Right lobe of liver (tissue), 6 donors: Measurements from ENCODE around the gene PET117. TPM values are rescaled to one million over a fixed set of nuclear protein-coding genes. Genes with fewer than 3 reads are reported as not detected.

ENCODE experiments used
- ATAC-seq, 4 donors: fragments of 200-7000 bp; cut with Tn5 transposase; one replicate each; pipeline ENCODE4 v1.9.1; 2020; ENCODE audit warnings: mild to moderate bottlenecking in 4 of 4, moderate library complexity in 4 of 4
- DNase-seq, 3 donors: peaks; one replicate each; pipeline ENCODE4 v3.0.0-alpha.2; 2020
- H3K27ac ChIP-seq, 3 donors: fragments of 200-600 bp; one replicate each; pipeline ENCODE4 v1.8.0; 2022
- H3K27me3 ChIP-seq, 2 donors: fragments of 200-600 bp; one replicate each; pipeline ENCODE4 v1.8.0; 2022
- H3K36me3 ChIP-seq, 4 donors: fragments of 200-600 bp; sonication (generic) in 1 of 4; one replicate each; pipeline versions ENCODE4 v1.5.1 to v1.8.0; 2017 to 2022; ENCODE audit warnings: control low read depth in 1 of 4
- H3K4me1 ChIP-seq, 4 donors: fragments of 200-600 bp; sonication (generic) in 1 of 4; one replicate each; pipeline versions ENCODE4 v1.5.1 to v1.8.0; 2017 to 2022; ENCODE audit warnings: control low read depth in 1 of 4
- H3K4me3 ChIP-seq, 3 donors: fragments of 200-600 bp; one replicate each; pipeline ENCODE4 v1.8.0; 2022
- H3K9me3 ChIP-seq, 4 donors: fragments of 200-600 bp; sonication (generic) in 1 of 4; one replicate each; pipeline versions ENCODE4 v1.5.1 to v1.8.0; 2017 to 2022; ENCODE audit warnings: control low read depth in 1 of 4
- POLR2A ChIP-seq: fragments of 450-650 bp; IDR thresholded peaks from one replicate; pipeline ENCODE4 v1.6.1; 2017; ENCODE audit warnings: antibody characterized with exemption, mild to moderate bottlenecking
- WGBS: methylation state at CpG from one replicate; pipeline ENCODE4 v1.1.6; 2018; ENCODE audit warnings: low coverage, low lambda C conversion rate; ENCODE audit not compliant: insufficient coverage; ENCODE audit errors: missing lambda C conversion rate; 5-methylcytosine and 5-hydroxymethylcytosine counted together
- intact Hi-C, 2 donors: fragments of 100-400 bp; cut with DNase I; formaldehyde crosslinking; loops; one replicate each; pipeline versions ENCODE4 v1.11.2 to v1.14.1; 2022
- total RNA-seq, 6 experiments: library from RNA; depleted of rRNA in 2 of 6; stranded (reverse); fragments of >200 nt in 2 of 6; fragmentation: NEBNext Ultra II Directional in 3 of 6; extraction: Animal tissue kit (Norgen Biotek cat#: 25700) in 3 of 6; gene quantifications; one replicate each; pipeline versions ENCODE4 v1.1.0 to v1.2.4, GENCODE V29; 2016 to 2023
- TF ChIP-seq, protein P1 (sequence below), 4 donors: fragments of 200-600 bp in 3 of 4; fragments of 450-650 bp in 1 of 4; IDR thresholded peaks; one replicate each; pipeline versions ENCODE4 v1.5.1 to v1.8.0; 2016 to 2022; ENCODE audit warnings: antibody characterized with exemption in 4 of 4, mild to moderate bottlenecking in 2 of 4
- donor health status: DM: no; HTN: yes; CAD: no.
- donor health status: DM: no; HTN: no; CAD: no.
- donor health status: DM: no; HTN: no; CAD: no.
- donor health status: DM: no; HTN: yes; CAD: no.
- donor health status: DM: no; HTN: yes; CAD: no.

Gene PET117
- total RNA-seq, 6 experiments from 2014 or later = 5.1 to 10.6 (median 6.6) TPM

DNA sequence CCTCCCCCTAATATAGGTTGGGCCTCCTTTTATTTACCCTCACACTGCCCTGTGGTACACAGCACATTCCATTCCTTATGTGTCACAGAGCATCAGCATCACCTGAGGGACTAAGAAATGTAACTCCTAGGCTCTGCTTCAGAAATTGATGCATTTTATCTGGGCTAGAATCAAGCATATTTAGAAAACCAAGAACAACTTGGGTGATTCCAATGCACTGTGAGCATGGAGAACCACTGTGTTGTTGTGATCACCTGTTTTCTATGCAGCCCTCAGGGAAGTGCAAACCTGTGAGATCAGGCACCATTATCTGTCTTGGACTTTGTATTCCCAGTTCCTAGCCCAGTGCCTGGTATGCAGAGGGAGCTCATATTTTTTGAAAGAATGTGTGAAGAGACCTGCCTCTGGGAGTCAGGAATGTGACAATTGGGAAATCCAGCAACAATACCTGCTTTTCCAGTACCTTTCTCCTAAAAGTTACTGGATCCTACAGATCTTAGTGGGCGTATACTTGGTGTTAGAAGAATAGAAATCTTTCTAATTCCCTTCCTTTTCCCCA lies 7.0 kb downstream of the PET117 start:
- no peaks in the 10 kb centered on the region for H3K27me3 ChIP-seq
- peaks cover 0 to 10% (median 1%) of the 10 kb centered on the region in 4 donors for H3K4me1 ChIP-seq
- TF ChIP-seq, protein P1, sequence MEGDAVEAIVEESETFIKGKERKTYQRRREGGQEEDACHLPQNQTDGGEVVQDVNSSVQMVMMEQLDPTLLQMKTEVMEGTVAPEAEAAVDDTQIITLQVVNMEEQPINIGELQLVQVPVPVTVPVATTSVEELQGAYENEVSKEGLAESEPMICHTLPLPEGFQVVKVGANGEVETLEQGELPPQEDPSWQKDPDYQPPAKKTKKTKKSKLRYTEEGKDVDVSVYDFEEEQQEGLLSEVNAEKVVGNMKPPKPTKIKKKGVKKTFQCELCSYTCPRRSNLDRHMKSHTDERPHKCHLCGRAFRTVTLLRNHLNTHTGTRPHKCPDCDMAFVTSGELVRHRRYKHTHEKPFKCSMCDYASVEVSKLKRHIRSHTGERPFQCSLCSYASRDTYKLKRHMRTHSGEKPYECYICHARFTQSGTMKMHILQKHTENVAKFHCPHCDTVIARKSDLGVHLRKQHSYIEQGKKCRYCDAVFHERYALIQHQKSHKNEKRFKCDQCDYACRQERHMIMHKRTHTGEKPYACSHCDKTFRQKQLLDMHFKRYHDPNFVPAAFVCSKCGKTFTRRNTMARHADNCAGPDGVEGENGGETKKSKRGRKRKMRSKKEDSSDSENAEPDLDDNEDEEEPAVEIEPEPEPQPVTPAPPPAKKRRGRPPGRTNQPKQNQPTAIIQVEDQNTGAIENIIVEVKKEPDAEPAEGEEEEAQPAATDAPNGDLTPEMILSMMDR (IDR thresholded peaks at IDR 0.05) = no peak
- no peak for TF ChIP-seq POLR2A
- ATAC-seq (peak in 1 of 4 donors; percentile 57), DNase-seq (no peak)
- WGBS = 90% methylated on average over 1 of the region's 1 CpG
- H3K9me3 ChIP-seq = no peaks in the 10 kb centered on the region
- peaks cover 0 to 9% (median 0%) of the 10 kb centered on the region in 4 donors for H3K36me3 ChIP-seq
- intact Hi-C loops = no loop called here
- no peak overlapping the region for H3K4me3 ChIP-seq
- no peak overlapping the region for H3K27ac ChIP-seq

- intact Hi-C loops = no loop called here
- Histone ChIP-seq H3K4me3 (no peak overlapping the region), H3K27me3 (no peaks in the 10 kb centered on the region), H3K4me1 (no peaks in the 10 kb centered on the region), H3K9me3 (no peaks in the 10 kb centered on the region), H3K27ac (no peak overlapping the region), H3K36me3 (peaks cover 0 to 46% (median 6%) of the 10 kb centered on the region in 4 donors)
- WGBS = 93% methylated on average over 9 of the region's 9 CpGs
- no peak for ATAC-seq
- TF ChIP-seq, protein P1 (IDR thresholded peaks at IDR 0.05) = no peak
- no peak for TF ChIP-seq POLR2A
- no peak for DNase-seq
Observed at GRCh38 chr20:18154342-18154741, 16.7 kb downstream of the PET117 start.

- no peak overlapping the region for H3K27ac ChIP-seq
- intact Hi-C loops = no loop called here
- H3K4me3 ChIP-seq = no peak overlapping the region
- H3K4me1 ChIP-seq = no peaks in the 10 kb centered on the region
- DNase-seq (no peak), ATAC-seq (no peak)
- TF ChIP-seq POLR2A = no peak
- TF ChIP-seq, protein P1 (IDR thresholded peaks at IDR 0.05) = no peak
- no peaks in the 10 kb centered on the region for H3K27me3 ChIP-seq
- peaks cover 0 to 57% (median 6%) of the 10 kb centered on the region in 4 donors for H3K36me3 ChIP-seq
- WGBS = 88% methylated on average over 4 of the region's 4 CpGs
- no peaks in the 10 kb centered on the region for H3K9me3 ChIP-seq
Observed at GRCh38 chr20:18156045-18156444, 18.4 kb downstream of the PET117 start.

DNA sequence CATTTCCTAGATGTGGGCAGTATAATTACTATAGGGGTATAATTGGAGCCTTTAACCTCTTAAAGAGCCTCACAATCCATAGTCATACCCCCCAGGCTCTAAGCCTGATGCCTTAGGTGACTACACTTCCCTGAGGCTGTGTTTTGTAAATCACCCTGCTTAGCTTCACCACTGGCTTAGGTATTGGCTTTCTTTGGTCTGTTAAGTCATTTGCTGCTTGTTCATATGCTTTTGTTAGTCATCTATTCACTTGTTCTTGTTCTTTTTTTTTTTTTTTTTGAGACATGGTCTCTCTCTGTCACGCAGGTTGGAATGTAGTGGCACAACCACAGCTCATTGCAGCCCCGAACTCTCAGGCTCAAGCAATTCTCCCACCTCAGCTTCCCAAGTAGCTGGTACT lies 26.7 kb downstream of the PET117 start:
- intact Hi-C loops = no loop called here
- WGBS = 88% methylated on average over 2 of the region's 2 CpGs
- no peaks in the 10 kb centered on the region for H3K9me3 ChIP-seq
- TF ChIP-seq, protein P1 (IDR thresholded peaks at IDR 0.05) = no peak
- no peak for TF ChIP-seq POLR2A
- no peaks in the 10 kb centered on the region for H3K27me3 ChIP-seq
- no peaks in the 10 kb centered on the region for H3K4me1 ChIP-seq
- no peak for ATAC-seq
- no peak overlapping the region for H3K4me3 ChIP-seq
- no peak for DNase-seq
- peaks cover 0 to 43% (median 10%) of the 10 kb centered on the region in 4 donors for H3K36me3 ChIP-seq
- H3K27ac ChIP-seq = no peak overlapping the region
